Smooth muscle cell (in vitro differentiated cells): ENCODE results near the gene DAP. TPM values are rescaled to one million over a fixed set of nuclear protein-coding genes. Genes with fewer than 3 reads are reported as not detected.

Experiments
- DNase-seq: peaks from one replicate; lab custom pipeline; 2025; ENCODE audit not compliant: unreplicated experiment; lab: John Stamatoyannopoulos, UW
- H2AFZ ChIP-seq: fragments of 200-600 bp; sonication (generic); 2 replicates; pipeline ENCODE4 v1.6.0; 2016; ENCODE audit warnings: antibody characterized with exemption, low read depth, mild to moderate bottlenecking
- H3F3A ChIP-seq: fragments of 200-600 bp; sonication (generic); 2 replicates; pipeline ENCODE4 v1.6.0; 2017; ENCODE audit warnings: antibody characterized with exemption, low read depth
- H3K27ac ChIP-seq: fragments of 200-600 bp; sonication (generic); 2 replicates; pipeline ENCODE4 v1.5.1; 2016; ENCODE audit warnings: low read depth, mild to moderate bottlenecking
- H3K27me3 ChIP-seq: fragments of 200-600 bp; sonication (generic); 2 replicates; pipeline ENCODE4 v1.6.1; 2016; ENCODE audit warnings: low read depth, mild to moderate bottlenecking
- H3K36me3 ChIP-seq: fragments of 200-600 bp; sonication (generic); 2 replicates; pipeline ENCODE4 v1.5.1; 2016; ENCODE audit warnings: low read depth
- H3K4me1 ChIP-seq: fragments of 200-600 bp; sonication (generic); 2 replicates; pipeline ENCODE4 v1.5.1; 2016; ENCODE audit warnings: low read depth
- H3K4me2 ChIP-seq: fragments of 200-600 bp; sonication (generic); 2 replicates; pipeline ENCODE4 v1.6.0; 2016; ENCODE audit warnings: mild to moderate bottlenecking
- H3K4me3 ChIP-seq: fragments of 200-600 bp; sonication (generic); 2 replicates; pipeline ENCODE4 v1.5.1; 2016; ENCODE audit warnings: mild to moderate bottlenecking
- H3K79me2 ChIP-seq: fragments of 200-600 bp; sonication (generic); 2 replicates; pipeline ENCODE4 v1.6.0; 2016; ENCODE audit warnings: low read depth, mild to moderate bottlenecking
- H3K9ac ChIP-seq: fragments of 200-600 bp; sonication (generic); 2 replicates; pipeline ENCODE4 v1.6.0; 2016; ENCODE audit warnings: low read depth
- H3K9me3 ChIP-seq: fragments of 200-600 bp; sonication (generic); replicated peaks from 2 replicates; pipeline ENCODE4 v1.5.1; 2016; ENCODE audit warnings: low read depth
- H4K20me1 ChIP-seq: fragments of 200-600 bp; sonication (generic); 2 replicates; pipeline ENCODE4 v1.6.0; 2016; ENCODE audit warnings: low read depth
- WGBS: methylation state at CpG from one replicate; pipeline ENCODE4 v1.1.7; 2016; ENCODE audit warnings: low lambda C conversion rate; 5-methylcytosine and 5-hydroxymethylcytosine counted together
- polyA plus RNA-seq: library from polyadenylated mRNA; unstranded; fragments of >200 nt; fragmentation: Nextera tagmentation; extraction: Ambion mirVana; gene quantifications from 2 replicates; pipeline ENCODE4 v1.2.1, GENCODE V29; 2016
- total RNA-seq: library from RNA; depleted of rRNA; stranded (reverse); fragments of >200 nt; gene quantifications from 2 replicates; pipeline ENCODE4 v1.2.3, GENCODE V29; 2014
- TF ChIP-seq, protein P1 (sequence below): fragments of 200-600 bp; sonication (generic); IDR thresholded peaks from 2 replicates; pipeline ENCODE4 v1.5.1; 2017; ENCODE audit warnings: borderline replicate concordance, mild to moderate bottlenecking, antibody characterized with exemption; ENCODE audit not compliant: insufficient read depth, poor library complexity, severe bottlenecking

The DAP gene
- total and polyA plus RNA-seq, 2 experiments from 2014 or later: 52.3 to 190 TPM

DNA sequence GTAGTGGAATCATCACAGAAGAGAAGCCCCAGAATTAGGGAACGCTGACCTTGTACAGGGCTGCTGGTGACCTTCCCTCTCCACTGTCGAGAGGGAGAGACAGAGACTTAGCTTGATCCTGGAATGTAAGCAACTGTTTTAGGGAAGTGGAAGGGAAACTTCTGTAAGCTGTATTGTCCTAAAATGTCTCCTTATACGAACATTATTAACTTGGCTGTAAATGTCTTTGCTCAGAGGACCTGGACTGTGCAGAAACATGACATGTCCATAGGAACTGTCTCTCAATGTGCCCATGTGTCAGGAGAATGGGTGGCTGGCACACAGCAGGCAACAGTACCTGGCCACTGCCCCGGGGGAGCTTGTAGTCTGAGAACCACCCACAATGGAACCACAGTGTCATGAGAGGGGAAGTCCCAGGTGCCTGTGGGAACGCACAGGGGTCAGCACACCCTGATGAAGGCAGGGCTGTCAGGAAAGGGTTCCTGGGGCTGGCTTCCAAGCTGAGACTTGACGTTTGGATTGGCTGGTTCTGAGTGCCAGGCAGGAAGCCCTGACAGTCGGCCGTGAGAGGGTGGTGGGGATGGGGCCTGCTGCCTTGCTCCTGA is 34.0 kb downstream of the DAP start:
- DNase-seq: no peak
- TF ChIP-seq, protein P1, sequence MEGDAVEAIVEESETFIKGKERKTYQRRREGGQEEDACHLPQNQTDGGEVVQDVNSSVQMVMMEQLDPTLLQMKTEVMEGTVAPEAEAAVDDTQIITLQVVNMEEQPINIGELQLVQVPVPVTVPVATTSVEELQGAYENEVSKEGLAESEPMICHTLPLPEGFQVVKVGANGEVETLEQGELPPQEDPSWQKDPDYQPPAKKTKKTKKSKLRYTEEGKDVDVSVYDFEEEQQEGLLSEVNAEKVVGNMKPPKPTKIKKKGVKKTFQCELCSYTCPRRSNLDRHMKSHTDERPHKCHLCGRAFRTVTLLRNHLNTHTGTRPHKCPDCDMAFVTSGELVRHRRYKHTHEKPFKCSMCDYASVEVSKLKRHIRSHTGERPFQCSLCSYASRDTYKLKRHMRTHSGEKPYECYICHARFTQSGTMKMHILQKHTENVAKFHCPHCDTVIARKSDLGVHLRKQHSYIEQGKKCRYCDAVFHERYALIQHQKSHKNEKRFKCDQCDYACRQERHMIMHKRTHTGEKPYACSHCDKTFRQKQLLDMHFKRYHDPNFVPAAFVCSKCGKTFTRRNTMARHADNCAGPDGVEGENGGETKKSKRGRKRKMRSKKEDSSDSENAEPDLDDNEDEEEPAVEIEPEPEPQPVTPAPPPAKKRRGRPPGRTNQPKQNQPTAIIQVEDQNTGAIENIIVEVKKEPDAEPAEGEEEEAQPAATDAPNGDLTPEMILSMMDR: no peak
- Histone ChIP-seq H3K4me2 (no peak overlapping the region), H3K9me3 (no peaks in the 10 kb centered on the region), H3K27me3 (no peaks in the 10 kb centered on the region), H3K36me3 (peaks cover 2% of the 10 kb centered on the region), H3K79me2 (peaks cover 3% of the 10 kb centered on the region), H2AFZ (no peak overlapping the region), H3K9ac (no peak overlapping the region), H3K4me3 (no peak overlapping the region), H3K4me1 (peaks cover 3% of the 10 kb centered on the region), H3K27ac (no peak overlapping the region), H4K20me1 (peaks cover 89% of the 10 kb centered on the region), H3F3A (no peaks in the 10 kb centered on the region)
- WGBS: 89% methylated on average over 8 of the region's 8 CpGs

DNA sequence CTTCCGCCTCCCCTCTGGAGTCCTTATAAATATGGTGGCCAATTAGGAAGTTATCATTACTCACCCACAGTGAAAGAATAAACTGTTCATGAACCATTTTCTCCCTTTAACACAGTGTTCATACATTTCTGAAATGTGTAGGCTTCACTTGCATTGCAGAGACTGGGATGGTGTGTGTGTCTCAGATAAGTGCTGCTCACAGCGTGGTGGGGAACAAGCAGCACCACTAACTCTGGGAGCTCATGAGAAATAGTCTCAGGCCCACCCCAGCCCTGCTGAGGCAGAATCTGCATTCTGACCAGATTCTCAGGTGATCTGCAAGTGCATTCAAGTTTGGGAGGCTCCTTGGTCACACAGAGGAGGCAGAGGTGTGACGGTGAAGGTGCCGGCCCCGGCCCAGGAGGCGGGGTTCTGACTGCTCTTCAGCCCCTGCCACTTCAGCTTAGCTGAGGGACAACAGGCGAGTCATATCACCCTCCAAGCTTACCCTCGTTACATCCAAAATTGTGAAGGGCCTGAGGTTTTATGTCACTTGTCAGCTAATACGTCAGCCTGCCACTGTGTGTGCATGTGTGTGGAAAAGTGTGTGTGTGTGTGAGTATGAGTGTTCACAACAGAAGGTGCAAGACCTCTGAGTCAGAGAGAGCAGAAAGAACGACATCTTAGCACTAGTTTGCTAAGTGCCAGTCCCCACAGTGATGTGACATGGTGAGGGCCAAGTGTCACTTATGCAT is 34.7 kb downstream of the DAP start:
- Histone ChIP-seq H3K4me3 (no peak overlapping the region), H3F3A (no peaks in the 10 kb centered on the region), H3K79me2 (peaks cover 9% of the 10 kb centered on the region), H3K27me3 (no peaks in the 10 kb centered on the region), H3K4me1 (peaks cover 3% of the 10 kb centered on the region), H3K9ac (no peak overlapping the region), H4K20me1 (peaks cover 89% of the 10 kb centered on the region), H3K9me3 (no peaks in the 10 kb centered on the region), H3K36me3 (peaks cover 7% of the 10 kb centered on the region), H3K27ac (no peak overlapping the region), H3K4me2 (no peak overlapping the region), H2AFZ (no peak overlapping the region)
- WGBS: 85% methylated on average over 10 of the region's 10 CpGs
- no peak for DNase-seq
- TF ChIP-seq, protein P1: no peak

DNA sequence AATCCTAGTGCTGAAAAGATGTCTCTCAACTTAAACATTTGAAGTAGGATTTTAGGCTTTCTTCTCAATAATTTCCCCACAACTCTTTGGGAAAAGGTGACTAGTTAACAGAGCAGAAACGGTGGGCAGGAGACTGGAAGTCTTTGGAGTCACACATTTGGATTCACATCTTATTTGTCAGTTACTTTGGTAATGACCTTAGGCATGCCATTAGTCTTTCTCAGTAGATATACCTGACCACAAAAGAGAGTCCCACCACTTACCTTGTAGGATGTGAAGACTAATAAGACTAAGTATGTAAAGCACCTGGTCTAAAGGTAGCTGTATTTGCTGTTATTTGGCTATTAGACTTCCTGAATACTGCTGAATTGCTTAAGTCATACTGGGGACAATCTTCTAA is 35.4 kb downstream of the DAP start:
- DNase-seq: no peak
- Histone ChIP-seq H3K4me1 (peaks cover 3% of the 10 kb centered on the region), H3F3A (no peaks in the 10 kb centered on the region), H3K27ac (peak overlapping the region; percentile 72), H4K20me1 (peaks cover 95% of the 10 kb centered on the region), H3K9ac (no peak overlapping the region), H3K79me2 (peaks cover 11% of the 10 kb centered on the region), H3K9me3 (no peaks in the 10 kb centered on the region), H3K4me3 (no peak overlapping the region), H2AFZ (no peak overlapping the region), H3K4me2 (peak overlapping the region; percentile 54), H3K36me3 (peaks cover 8% of the 10 kb centered on the region), H3K27me3 (no peaks in the 10 kb centered on the region)
- TF ChIP-seq, protein P1: no peak
- 65% methylated on average over 1 of the region's 1 CpG for WGBS
